ENCODE data around the gene AGBL1. TPM values are rescaled to one million over a fixed set of nuclear protein-coding genes. Genes with fewer than 3 reads are reported as not detected.

Gene AGBL1
- total and polyA plus RNA-seq, 2 donors (not counting 3 experiments of a cell fraction or from before 2014, with no cell fraction given): not detected

GRCh38 chr15:86973284-86973844, 893.7 kb downstream of the AGBL1 start:
- Histone ChIP-seq H3K36me3 (ENCODE audit: control insufficient read depth in 2 of 2, extremely low read depth in 1 of 2, insufficient read depth in 2 of 2, low read length in 2 of 2) (no peaks in the 10 kb centered on the region), H3K9ac (replicated peaks; ENCODE audit: extremely low read depth, insufficient read depth, low read length) (no peak overlapping the region), H3K27me3 (ENCODE audit: control insufficient read depth in 2 of 2, insufficient read depth in 2 of 2, low read length in 2 of 2) (no peaks in the 10 kb centered on the region), H3K9me3 (replicated peaks; ENCODE audit: control insufficient read depth, insufficient read depth, low read length) (peaks cover 2% of the 10 kb centered on the region), H4K20me1 (replicated peaks; ENCODE audit: control insufficient read depth, extremely low read depth, insufficient read depth, low read length) (no peaks in the 10 kb centered on the region), H3K79me2 (ENCODE audit: control insufficient read depth, insufficient read depth, low read length) (no peaks in the 10 kb centered on the region), H3K4me1 (ENCODE audit: control insufficient read depth, extremely low read depth, insufficient read depth, low read length) (no peaks in the 10 kb centered on the region), H3K4me3 (replicated peaks in 1 of 3; ENCODE audit: insufficient read depth in 1 of 3, low read depth in 1 of 3, low read length in 3 of 3) (no peak overlapping the region), H2AFZ (ENCODE audit: low read depth, low read length) (no peak overlapping the region), H3K4me2 (ENCODE audit: insufficient read depth, low read length) (no peak overlapping the region), H3K27ac (ENCODE audit: insufficient read depth, low read depth, low read length) (no peak overlapping the region), H3K9me1 (replicated peaks; ENCODE audit: control insufficient read depth, extremely low read depth, insufficient read depth, low read length) (no peaks in the 10 kb centered on the region)
- FAIRE-seq: no peak
- no peak for DNase-seq (ENCODE audit: low read depth, low spot score)
- dilution Hi-C loops (cut with MboI; ENCODE audit: extremely low pct_ligation_motif_present, low sequenced_read_pairs): no loop called here
- no TSS peak for BruUV-seq (replicated peaks)
- CTCF ChIA-PET: no interaction called here
- intact Hi-C loops (cut with micrococcal nuclease): no loop called here
- POLR2A ChIA-PET: no interaction called here
- TF ChIP-seq POLR2A (IDR thresholded peaks at IDR 0.05; ENCODE audit: low read depth, low read length) (no peak), EZH2 (IDR thresholded peaks at IDR 0.05; ENCODE audit: borderline replicate concordance, low read depth, low read length, severe bottlenecking) (no peak), GATA2 (IDR thresholded peaks at IDR 0.05; ENCODE audit: insufficient read depth, insufficient read length, low read depth, low read length) (no peak), JUN (IDR thresholded peaks at IDR 0.05; ENCODE audit: borderline replicate concordance, insufficient read depth, insufficient read length, low read depth) (no peak), FOS (IDR thresholded peaks at IDR 0.05; ENCODE audit: borderline replicate concordance, insufficient read depth, low read length) (no peak), POLR2AphosphoS5 (IDR thresholded peaks at IDR 0.05; ENCODE audit: insufficient read depth, low read depth, low read length) (no peak), CTCF (IDR thresholded peaks at IDR 0.05; ENCODE audit: extremely low read depth in 1 of 2, insufficient read depth in 1 of 2, low read depth in 1 of 2, low read length in 2 of 2) (no peak), MAX (IDR thresholded peaks at IDR 0.05; ENCODE audit: insufficient read depth, insufficient read length) (no peak), MYC (IDR thresholded peaks at IDR 0.05; ENCODE audit: low read depth, low read length) (no peak)

All from endothelial cell of umbilical vein (primary cell).